Natural killer cell (primary cell): ENCODE data around the gene GTSE1. TPM values are rescaled to one million over a fixed set of nuclear protein-coding genes. Genes with fewer than 3 reads are reported as not detected.

ENCODE experiments used
- ATAC-seq, 3 donors: fragments of 150-1000 bp in 2 of 3; fragments of 200-7000 bp in 1 of 3; cut with Tn5 transposase; 1 replicate in 1 of 3; 2 replicates in 2 of 3; pipeline ENCODE4 v1.10.0; 2021; ENCODE audit warnings: mild to moderate bottlenecking in 2 of 3, moderate library complexity in 2 of 3
- DNase-seq, 2 donors: peaks; one replicate each; pipeline versions ENCODE4 v3.0.0 to v3.0.0-alpha.2; 2013 to 2021; ENCODE audit warnings: mixed read lengths in 1 of 2
- H3K27ac ChIP-seq: one replicate; pipeline ENCODE4 v1.5.1; 2013; ENCODE audit warnings: mild to moderate bottlenecking, low read length
- H3K27me3 ChIP-seq: one replicate; pipeline ENCODE4 v1.6.1; 2013; ENCODE audit warnings: low read length; ENCODE audit not compliant: control insufficient read depth, insufficient read depth
- H3K36me3 ChIP-seq: one replicate; pipeline ENCODE4 v1.6.1; 2013; ENCODE audit warnings: low read length; ENCODE audit not compliant: control insufficient read depth, insufficient read depth
- H3K4me1 ChIP-seq: one replicate; pipeline ENCODE4 v1.6.1; 2013; ENCODE audit warnings: low read length; ENCODE audit not compliant: control insufficient read depth, insufficient read depth
- H3K4me3 ChIP-seq: one replicate; pipeline ENCODE4 v1.5.1; 2013; ENCODE audit warnings: low read length
- H3K9me3 ChIP-seq: one replicate; pipeline ENCODE4 v1.6.1; 2013; ENCODE audit warnings: low read length; ENCODE audit not compliant: control insufficient read depth, insufficient read depth
- H3K27ac Mint-ChIP-seq, 2 donors: one replicate each; pipeline ENCODE4 v1.8.0; 2022; ENCODE audit warnings: mild to moderate bottlenecking in 2 of 2, mixed read lengths in 2 of 2, moderate library complexity in 1 of 2
- H3K27me3 Mint-ChIP-seq, 2 donors: one replicate each; pipeline ENCODE4 v1.8.0; 2022; ENCODE audit warnings: low read depth in 2 of 2, mixed read lengths in 2 of 2
- H3K36me3 Mint-ChIP-seq: one replicate; pipeline ENCODE4 v1.8.0; 2022; ENCODE audit warnings: mixed read lengths
- H3K4me1 Mint-ChIP-seq, 2 donors: one replicate each; pipeline ENCODE4 v1.8.0; 2022; ENCODE audit warnings: mixed read lengths in 2 of 2
- H3K4me3 Mint-ChIP-seq: one replicate; pipeline ENCODE4 v1.8.0; 2022; ENCODE audit warnings: mild to moderate bottlenecking, moderate library complexity, mixed read lengths
- H3K9me3 Mint-ChIP-seq, 2 donors: one replicate each; pipeline ENCODE4 v1.8.0; 2022; ENCODE audit warnings: mixed read lengths in 2 of 2
- CTCF ChIP-seq: fragments of 200-600 bp; IDR thresholded peaks from one replicate; pipeline ENCODE4 v1.8.0; 2022; ENCODE audit warnings: antibody characterized with exemption
- WGBS: methylation state at CpG from one replicate; pipeline ENCODE4 v1.1.7; 2013; ENCODE audit warnings: missing lambda C conversion rate; ENCODE audit not compliant: insufficient coverage; 5-methylcytosine and 5-hydroxymethylcytosine counted together
- intact Hi-C: fragments of 100-400 bp; cut with micrococcal nuclease; formaldehyde crosslinking; loops from one replicate; pipeline ENCODE4 v1.14.2; 2022
- total RNA-seq, 4 donors: library from RNA; stranded (reverse); fragments of 120-200 nt in 1 of 4; gene quantifications; one replicate each; pipeline versions ENCODE4 v1.2.3 to v1.2.4, GENCODE V29; 2013 to 2022

GTSE1 gene
- total RNA-seq, 3 donors from 2014 or later (not counting 1 experiment from before 2014, with no cell fraction given): 2.7 to 4.0 (median 2.9) TPM

- Mint-ChIP-seq H3K36me3 (no peaks in the 10 kb centered on the region), H3K4me3 (no peak overlapping the region), H3K27ac (no peak overlapping the region), H3K27me3 (no peaks in the 10 kb centered on the region), H3K9me3 (no peaks in the 10 kb centered on the region), H3K4me1 (peaks cover 5 to 7% of the 10 kb centered on the region in 2 donors)
- H3K9me3 ChIP-seq: no peaks in the 10 kb centered on the region
- no peak for TF ChIP-seq CTCF
- 96% methylated on average over 7 of the region's 7 CpGs for WGBS
- no peak overlapping the region for H3K4me3 ChIP-seq
- peaks cover 67% of the 10 kb centered on the region for H3K36me3 ChIP-seq
- H3K27me3 ChIP-seq: no peaks in the 10 kb centered on the region
- no peak for ATAC-seq
- no peak overlapping the region for H3K27ac ChIP-seq
- DNase-seq: no peak
- H3K4me1 ChIP-seq: peaks cover 9% of the 10 kb centered on the region
- intact Hi-C loops: loop anchor here (1.0 kb wide), 1 partner anchor 187 kb away; no protein-coding TSS in a partner anchor
Observed at GRCh38 chr22:46354993-46355305, 58.3 kb downstream of the GTSE1 start.

GRCh38 chr22:46355369-46355995, 58.8 kb downstream of the GTSE1 start:
- peaks cover 5 to 7% of the 10 kb centered on the region in 2 donors for H3K4me1 Mint-ChIP-seq
- peaks cover 63% of the 10 kb centered on the region for H3K36me3 ChIP-seq
- H3K36me3 Mint-ChIP-seq: no peaks in the 10 kb centered on the region
- H3K4me3 Mint-ChIP-seq: no peak overlapping the region
- 68% methylated on average over 22 of the region's 22 CpGs for WGBS
- intact Hi-C loops: loop anchor here (1.0 kb wide), 1 partner anchor 187 kb away; no protein-coding TSS in a partner anchor
- H3K9me3 Mint-ChIP-seq: no peaks in the 10 kb centered on the region
- no peaks in the 10 kb centered on the region for H3K9me3 ChIP-seq
- peak; percentile 74 for TF ChIP-seq CTCF
- ATAC-seq (peak in 2 of 3 donors; percentile 82 to 84), DNase-seq (peak; percentile 70 to 80)
- no peak overlapping the region for H3K4me3 ChIP-seq
- no peaks in the 10 kb centered on the region for H3K27me3 ChIP-seq
- H3K27ac ChIP-seq: no peak overlapping the region
- no peak overlapping the region for H3K27ac Mint-ChIP-seq
- peaks cover 9% of the 10 kb centered on the region for H3K4me1 ChIP-seq
- no peaks in the 10 kb centered on the region for H3K27me3 Mint-ChIP-seq

GRCh38 chr22:46355996-46356471, 59.4 kb downstream of the GTSE1 start:
- H3K36me3 Mint-ChIP-seq: no peaks in the 10 kb centered on the region

More at GRCh38 chr22:46355996-46356471, 59.4 kb downstream of the GTSE1 start:
- Histone ChIP-seq H3K4me1 (peaks cover 9% of the 10 kb centered on the region), H3K36me3 (peaks cover 57% of the 10 kb centered on the region), H3K27me3 (no peaks in the 10 kb centered on the region), H3K27ac (no peak overlapping the region), H3K4me3 (no peak overlapping the region), H3K9me3 (no peaks in the 10 kb centered on the region)
- Mint-ChIP-seq H3K27ac (no peak overlapping the region), H3K4me3 (no peak overlapping the region), H3K27me3 (no peaks in the 10 kb centered on the region), H3K4me1 (peaks cover 5 to 7% of the 10 kb centered on the region in 2 donors), H3K9me3 (no peaks in the 10 kb centered on the region)
- no peak for DNase-seq
- intact Hi-C loops: loop anchor here (1.0 kb wide), 1 partner anchor 186 kb away; no protein-coding TSS in a partner anchor
- ATAC-seq: no peak
- WGBS: 82% methylated on average over 12 of the region's 12 CpGs
- TF ChIP-seq CTCF: no peak
